Liver (tissue), 9 donors: Measurements from ENCODE around the gene RGS3. TPM values are rescaled to one million over a fixed set of nuclear protein-coding genes. Genes with fewer than 3 reads are reported as not detected.

ENCODE experiments used
- DNase-seq: peaks from one replicate; pipeline ENCODE4 v3.0.0-alpha.2; 2017; ENCODE audit warnings: low spot score
- H3K27ac ChIP-seq, 2 donors: one replicate each; pipeline ENCODE4 v1.7.0; 2013; ENCODE audit warnings: inconsistent platforms in 2 of 2, low read length in 2 of 2, control low read depth in 1 of 2, low read depth in 1 of 2, mild to moderate bottlenecking in 1 of 2
- H3K27me3 ChIP-seq, 4 donors: one replicate each; pipeline versions ENCODE4 v1.6.1 to v1.7.0; 2013; ENCODE audit warnings: low read length in 3 of 4, inconsistent platforms in 1 of 4, mild to moderate bottlenecking in 1 of 4, moderate library complexity in 1 of 4; ENCODE audit not compliant: control insufficient read depth in 4 of 4, insufficient read depth in 4 of 4
- H3K36me3 ChIP-seq, 4 donors: one replicate each; pipeline versions ENCODE4 v1.6.1 to v1.7.0; 2013; ENCODE audit warnings: low read length in 3 of 4, mild to moderate bottlenecking in 3 of 4, low read depth in 1 of 4, moderate library complexity in 1 of 4; ENCODE audit not compliant: control insufficient read depth in 4 of 4, insufficient read depth in 3 of 4
- H3K4me1 ChIP-seq, 4 donors: one replicate each; pipeline versions ENCODE4 v1.6.1 to v1.7.0; 2013; ENCODE audit warnings: low read length in 3 of 4, mild to moderate bottlenecking in 3 of 4, moderate library complexity in 1 of 4; ENCODE audit not compliant: control insufficient read depth in 4 of 4, insufficient read depth in 4 of 4
- H3K4me3 ChIP-seq, 3 donors: one replicate each; pipeline versions ENCODE4 v1.6.1 to v1.7.0; 2013; ENCODE audit warnings: low read length in 3 of 3, control low read depth in 1 of 3, low read depth in 1 of 3, mild to moderate bottlenecking in 1 of 3
- H3K9ac ChIP-seq, 2 donors: one replicate each; pipeline ENCODE4 v1.7.0; 2013; ENCODE audit warnings: low read length in 2 of 2, mild to moderate bottlenecking in 2 of 2, moderate library complexity in 2 of 2, control low read depth in 1 of 2, low read depth in 1 of 2
- H3K9me3 ChIP-seq, 4 donors: one replicate each; pipeline versions ENCODE4 v1.6.1 to v1.7.0; 2013; ENCODE audit warnings: low read length in 3 of 4; ENCODE audit not compliant: control insufficient read depth in 4 of 4
- ATF3 ChIP-seq: IDR thresholded peaks from 2 replicates; pipeline ENCODE4 v1.6.1; 2016; ENCODE audit warnings: antibody characterized with exemption
- CTCF ChIP-seq: fragments of 150-350 bp; IDR thresholded peaks from 2 replicates; pipeline ENCODE4 v1.5.1; 2017; ENCODE audit warnings: improper control_type of control experiment, low read depth, low read length; ENCODE audit not compliant: missing input control
- FOXA1 ChIP-seq: IDR thresholded peaks from 2 replicates; pipeline ENCODE4 v1.6.1; 2016; ENCODE audit warnings: antibody characterized with exemption
- FOXA2 ChIP-seq: IDR thresholded peaks from 2 replicates; pipeline ENCODE4 v1.6.1; 2016; ENCODE audit warnings: antibody characterized with exemption
- GABPA ChIP-seq, 2 donors: IDR thresholded peaks in 1 of 2; conservative IDR thresholded peaks in 1 of 2; 2 replicates each; pipeline ENCODE4 v1.6.1; 2016; ENCODE audit warnings: antibody characterized with exemption in 2 of 2, mild to moderate bottlenecking in 1 of 2, moderate library complexity in 1 of 2
- HNF4A ChIP-seq, 2 donors: conservative IDR thresholded peaks; 2 replicates each; pipeline ENCODE4 v1.6.1; 2016; ENCODE audit warnings: antibody characterized with exemption in 2 of 2, mild to moderate bottlenecking in 2 of 2
- HNF4G ChIP-seq: IDR thresholded peaks from 2 replicates; pipeline ENCODE4 v1.6.1; 2016; ENCODE audit warnings: antibody characterized with exemption
- JUND ChIP-seq, 2 donors: IDR thresholded peaks; 2 replicates each; pipeline ENCODE4 v1.6.1; 2016; ENCODE audit warnings: antibody characterized with exemption in 2 of 2
- REST ChIP-seq: IDR thresholded peaks from 2 replicates; pipeline ENCODE4 v1.6.1; 2016; ENCODE audit warnings: antibody characterized with exemption, mild to moderate bottlenecking
- RXRA ChIP-seq, 2 donors: IDR thresholded peaks; 2 replicates each; pipeline ENCODE4 v1.6.1; 2017 to 2018; ENCODE audit warnings: antibody characterized with exemption in 2 of 2, mild to moderate bottlenecking in 1 of 2
- SP1 ChIP-seq: IDR thresholded peaks from 2 replicates; pipeline ENCODE4 v1.6.1; 2018; ENCODE audit warnings: antibody characterized with exemption, mild to moderate bottlenecking
- YY1 ChIP-seq: IDR thresholded peaks from 2 replicates; pipeline ENCODE4 v1.6.1; 2016; ENCODE audit warnings: antibody characterized with exemption, mild to moderate bottlenecking
- ZBTB33 ChIP-seq: IDR thresholded peaks from 2 replicates; pipeline ENCODE4 v1.6.1; 2016; ENCODE audit warnings: antibody characterized with exemption
- WGBS: extraction: QIAGEN DNeasy Blood & Tissue Kit; methylation state at CpG from one replicate; pipeline ENCODE4 v1.1.7; 2013; 5-methylcytosine and 5-hydroxymethylcytosine counted together
- polyA plus RNA-seq, 2 donors: library from polyadenylated mRNA; stranded (reverse) in 1 of 2; unstranded in 1 of 2; fragments of 200-250 nt in 1 of 2; fragments of >200 nt in 1 of 2; fragmentation: Nextera tagmentation in 1 of 2; extraction: Ambion mirVana in 1 of 2; gene quantifications; one replicate each; pipeline versions ENCODE4 v1.2.1 to v1.2.3, GENCODE V29; 2013 to 2015
- total RNA-seq, 2 donors: library from RNA; depleted of rRNA; stranded (reverse); fragments of >200 nt; gene quantifications; one replicate each; pipeline ENCODE4 v1.2.3, GENCODE V29; 2014
- donor health status: healthy.
- donor health status: healthy.
- donor health status: healthy.
- donor health status: healthy.
- donor health status: healthy.

Gene RGS3
- total and polyA plus RNA-seq, 4 donors, result 13.0 to 65.0 (median 28.3) TPM

- no peak overlapping the region for H3K9ac ChIP-seq
- H3K27me3 ChIP-seq, result no peaks in the 10 kb centered on the region
- H3K9me3 ChIP-seq, result no peaks in the 10 kb centered on the region
- H3K27ac ChIP-seq, result no peak overlapping the region
- H3K36me3 ChIP-seq, result peaks cover 0 to 3% (median 2%) of the 10 kb centered on the region in 4 donors
- no peak for DNase-seq
- no peak overlapping the region for H3K4me3 ChIP-seq
- H3K4me1 ChIP-seq, result peaks cover 12 to 30% (median 19%) of the 10 kb centered on the region in 4 donors
- TF ChIP-seq YY1 (no peak), HNF4A (conservative IDR thresholded peaks at IDR 0.05) (no peak), CTCF (no peak), ATF3 (no peak), JUND (IDR thresholded peaks at IDR 0.05) (no peak), ZBTB33 (no peak)
- WGBS, result 94% methylated on average over 31 of the region's 31 CpGs
Observed at GRCh38 chr9:113583511-113584427, 120.2 kb downstream of the RGS3 start.

- no peak for DNase-seq
- peaks cover 0 to 3% (median 2%) of the 10 kb centered on the region in 4 donors for H3K36me3 ChIP-seq
- H3K27ac ChIP-seq, result no peak overlapping the region
- no peak overlapping the region for H3K9ac ChIP-seq
- no peak overlapping the region for H3K4me3 ChIP-seq
- H3K9me3 ChIP-seq, result no peaks in the 10 kb centered on the region
- 91% methylated on average over 5 of the region's 5 CpGs for WGBS
- peaks cover 12 to 27% (median 19%) of the 10 kb centered on the region in 4 donors for H3K4me1 ChIP-seq
- no peaks in the 10 kb centered on the region for H3K27me3 ChIP-seq
- no peak for TF ChIP-seq ZBTB33
- TF ChIP-seq FOXA1, result no peak
- no peak for TF ChIP-seq RXRA (IDR thresholded peaks at IDR 0.05)
- TF ChIP-seq CTCF, result no peak
- TF ChIP-seq SP1, result no peak
- no peak for TF ChIP-seq ATF3
- TF ChIP-seq HNF4G, result no peak
- TF ChIP-seq HNF4A (conservative IDR thresholded peaks at IDR 0.05), result no peak
- no peak for TF ChIP-seq GABPA (IDR thresholded peaks at IDR 0.05 in 1 of 2, conservative IDR thresholded peaks at IDR 0.05 in 1 of 2)
- TF ChIP-seq FOXA2, result no peak
- TF ChIP-seq REST, result no peak
Observed at GRCh38 chr9:113584428-113585084, 121.0 kb downstream of the RGS3 start.
